Gastrocnemius medialis (tissue), 4 donors: ENCODE measurements around the gene MORN1. TPM values are rescaled to one million over a fixed set of nuclear protein-coding genes. Genes with fewer than 3 reads are reported as not detected.

Experiments
- ATAC-seq, 2 donors: fragments of 150-250 bp; one replicate each; pipeline ENCODE4 v1.9.1; 2016
- DNase-seq, 2 donors: peaks; one replicate each; pipeline ENCODE4 v3.0.0-alpha.2; 2019
- H3K27ac ChIP-seq, 4 donors: fragments of 200-600 bp; sonication (generic); 1 replicate in 1 of 4; 2 replicates in 3 of 4; pipeline ENCODE4 v1.5.1; 2016 to 2018; ENCODE audit warnings: mild to moderate bottlenecking in 2 of 4, moderate library complexity in 1 of 4
- H3K27me3 ChIP-seq, 3 donors: fragments of 200-600 bp; sonication (generic) in 2 of 3; 1 replicate in 1 of 3; 2 replicates in 2 of 3; pipeline versions ENCODE4 v1.5.1 to v1.6.0; 2016 to 2019; ENCODE audit warnings: mild to moderate bottlenecking in 1 of 3, moderate library complexity in 1 of 3
- H3K36me3 ChIP-seq, 2 donors: fragments of 200-600 bp; sonication (generic) in 1 of 2; one replicate each; pipeline ENCODE4 v1.5.1; 2017 to 2018
- H3K4me1 ChIP-seq, 2 donors: fragments of 200-600 bp; sonication (generic) in 1 of 2; one replicate each; pipeline ENCODE4 v1.5.1; 2016 to 2017; ENCODE audit warnings: mild to moderate bottlenecking in 2 of 2
- H3K4me3 ChIP-seq, 4 donors: fragments of 200-600 bp; sonication (generic) in 3 of 4; 1 replicate in 1 of 4; 2 replicates in 3 of 4; pipeline ENCODE4 v1.5.1; 2016 to 2019; ENCODE audit warnings: mild to moderate bottlenecking in 2 of 4
- H3K9me3 ChIP-seq, 3 donors: fragments of 200-600 bp; sonication (generic) in 2 of 3; 1 replicate in 1 of 3; 2 replicates in 2 of 3; pipeline ENCODE4 v1.5.1; 2016 to 2019
- CTCF ChIP-seq, 5 experiments: fragments of 450-650 bp in 3 of 5; fragments of 200-600 bp in 2 of 5; sonication (generic) in 2 of 5; IDR thresholded peaks in 4 of 5; conservative IDR thresholded peaks in 1 of 5; 1 replicate in 4 of 5; 2 replicates in 1 of 5; pipeline ENCODE4 v1.5.1; 2016 to 2019; ENCODE audit warnings: antibody characterized with exemption in 5 of 5, mild to moderate bottlenecking in 3 of 5, moderate library complexity in 3 of 5
- POLR2A ChIP-seq, 2 donors: fragments of 450-650 bp; IDR thresholded peaks; one replicate each; pipeline ENCODE4 v1.6.1; 2017; ENCODE audit warnings: antibody characterized with exemption in 2 of 2, mild to moderate bottlenecking in 2 of 2, moderate library complexity in 2 of 2
- in situ Hi-C, 4 donors: fragments of 200-750 bp; cut with MboI; loops; one replicate each; pipeline versions ENCODE4 v1.15.0 to v1.8.0; 2017; ENCODE audit warnings: low sequenced_read_pairs in 4 of 4
- intact Hi-C: fragments of 100-400 bp; cut with DNase I; formaldehyde crosslinking; loops from one replicate; pipeline ENCODE4 v1.15.1; 2023; ENCODE audit warnings: low total_unique reads
- total RNA-seq, 4 donors: library from RNA; depleted of rRNA; stranded (reverse); fragments of >200 nt; gene quantifications; one replicate each; pipeline versions ENCODE4 v1.1.0 to v1.2.3, GENCODE V29; 2016

The MORN1 gene
- total RNA-seq, 4 donors from 2014 or later: 1.9 to 4.7 (median 3.5) TPM

DNA sequence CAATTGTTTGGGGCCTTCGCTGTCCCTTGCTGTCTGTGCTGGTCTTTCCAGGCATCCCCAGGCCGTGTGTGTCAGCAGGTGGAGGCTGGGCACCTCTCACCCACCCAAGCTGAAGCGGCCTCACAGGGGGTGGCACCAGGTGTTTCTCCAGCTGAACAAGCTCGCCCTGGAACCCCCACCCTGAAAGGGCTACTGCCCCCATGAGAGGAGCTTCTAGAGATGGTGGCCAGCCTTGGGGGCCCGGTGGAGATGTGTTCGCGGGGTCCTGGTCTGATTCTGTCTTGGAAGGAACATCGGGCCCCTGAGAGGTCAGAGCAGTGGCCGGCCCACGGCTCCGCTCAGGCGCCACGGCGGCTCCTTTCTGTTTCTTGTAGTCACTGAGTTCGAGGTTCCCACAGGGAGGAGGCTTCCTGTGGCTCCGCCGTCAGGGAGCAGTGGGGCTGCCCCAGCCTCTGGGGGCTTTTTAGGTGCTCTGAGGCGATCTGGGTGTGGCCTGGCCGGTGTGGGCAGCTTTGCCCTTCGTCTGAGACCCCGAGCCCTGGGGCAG, 116.4 kb downstream of the MORN1 start:
- Histone ChIP-seq H3K27me3 (no peaks in the 10 kb centered on the region), H3K4me3 (no peak overlapping the region), H3K4me1 (peaks cover 88 to 93% of the 10 kb centered on the region in 2 donors), H3K36me3 (no peaks in the 10 kb centered on the region), H3K27ac (peak overlapping the region; percentile 44 to 60 (median 54)), H3K9me3 (no peaks in the 10 kb centered on the region)
- in situ Hi-C loops: no loop called here
- TF ChIP-seq POLR2A (IDR thresholded peaks at IDR 0.05) (no peak), CTCF (IDR thresholded peaks at IDR 0.05 in 4 of 5, conservative IDR thresholded peaks at IDR 0.05 in 1 of 5) (no peak)
- intact Hi-C loops: no loop called here
- ATAC-seq: no peak
- DNase-seq: no peak

- H3K4me1 ChIP-seq: peaks cover 87 to 90% of the 10 kb centered on the region in 2 donors
- no peak for ATAC-seq
- peak overlapping the region; percentile 44 to 60 (median 54) for H3K27ac ChIP-seq
- H3K36me3 ChIP-seq: no peaks in the 10 kb centered on the region
- H3K27me3 ChIP-seq: no peaks in the 10 kb centered on the region
- H3K4me3 ChIP-seq: no peak overlapping the region
- in situ Hi-C loops: no loop called here
- TF ChIP-seq POLR2A (IDR thresholded peaks at IDR 0.05) (no peak), CTCF (IDR thresholded peaks at IDR 0.05 in 4 of 5, conservative IDR thresholded peaks at IDR 0.05 in 1 of 5) (no peak)
- intact Hi-C loops: no loop called here
- DNase-seq: no peak
- H3K9me3 ChIP-seq: no peaks in the 10 kb centered on the region
Measured at GRCh38 chr1:2274231-2274928, 117.0 kb downstream of the MORN1 start.

DNA sequence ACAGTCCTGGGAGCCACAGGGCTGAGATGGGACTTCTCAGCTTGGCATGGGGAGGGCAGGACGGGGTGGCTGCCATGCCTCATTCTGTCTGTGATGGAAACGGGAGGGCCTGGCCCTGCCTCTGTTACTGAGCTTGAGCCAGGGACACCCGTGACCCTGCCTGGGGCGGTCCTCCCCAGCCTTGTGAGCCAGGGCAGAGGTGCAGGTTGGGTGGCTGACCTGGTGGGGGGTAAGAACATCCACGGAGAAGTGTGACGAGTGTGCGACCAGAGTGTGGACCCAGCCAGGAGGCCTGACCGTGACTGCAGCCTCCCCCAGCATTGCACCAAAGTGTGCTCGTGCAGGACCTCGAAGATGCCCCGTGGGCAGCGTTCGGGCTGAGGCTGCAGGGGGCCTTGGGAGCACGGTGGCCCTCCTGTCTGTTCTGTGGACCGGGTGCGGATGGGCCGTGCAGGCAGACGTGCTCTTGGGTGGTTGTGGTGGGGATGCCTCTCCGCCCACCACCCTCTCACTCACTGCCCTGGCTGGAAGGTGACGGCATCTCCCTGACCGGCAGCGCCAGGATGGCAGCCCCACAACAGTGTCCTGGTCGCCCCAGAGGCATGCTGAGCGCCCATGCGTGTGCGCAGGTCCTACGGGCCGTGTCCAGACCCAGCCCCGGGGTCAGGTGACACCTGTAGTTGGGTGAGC, 117.8 kb downstream of the MORN1 start:
- Histone ChIP-seq H3K27ac (peak overlapping the region in 1 of 4 donors; percentile 52), H3K27me3 (no peaks in the 10 kb centered on the region), H3K36me3 (no peaks in the 10 kb centered on the region), H3K4me1 (peaks cover 79 to 82% of the 10 kb centered on the region in 2 donors), H3K9me3 (no peaks in the 10 kb centered on the region), H3K4me3 (no peak overlapping the region)
- intact Hi-C loops (no loop called here), in situ Hi-C loops (no loop called here)
- DNase-seq (no peak), ATAC-seq (no peak)
- no peak for TF ChIP-seq POLR2A (IDR thresholded peaks at IDR 0.05)
- no peak for TF ChIP-seq CTCF (IDR thresholded peaks at IDR 0.05 in 4 of 5, conservative IDR thresholded peaks at IDR 0.05 in 1 of 5)

- DNase-seq: no peak
- intact Hi-C loops: no loop called here
Measured at GRCh38 chr1:2272686-2273400, 118.5 kb downstream of the MORN1 start.

More at GRCh38 chr1:2272686-2273400, 118.5 kb downstream of the MORN1 start:
- peaks cover 78% of the 10 kb centered on the region in 2 donors for H3K4me1 ChIP-seq
- peak overlapping the region in 1 of 4 donors; percentile 8 for H3K27ac ChIP-seq
- TF ChIP-seq CTCF (IDR thresholded peaks at IDR 0.05 in 4 of 5, conservative IDR thresholded peaks at IDR 0.05 in 1 of 5) (no peak), POLR2A (IDR thresholded peaks at IDR 0.05) (no peak)
- H3K36me3 ChIP-seq: no peaks in the 10 kb centered on the region
- in situ Hi-C loops: no loop called here
- H3K4me3 ChIP-seq: no peak overlapping the region
- H3K27me3 ChIP-seq: no peaks in the 10 kb centered on the region
- no peaks in the 10 kb centered on the region for H3K9me3 ChIP-seq
- no peak for ATAC-seq
